SKM-1 (cell line): ENCODE data around the gene TMEM81.

Source experiments
- DNase-seq: peaks from one replicate; lab custom pipeline; 2025; ENCODE audit not compliant: unreplicated experiment; lab: John Stamatoyannopoulos, UW

TMEM81 gene

GRCh38 chr1:205077158-205077933 lies 6.9 kb downstream of the TMEM81 start:
- no peak for DNase-seq

- DNase-seq = no peak
Measured at GRCh38 chr1:205076245-205076761, 8.0 kb downstream of the TMEM81 start.

DNA sequence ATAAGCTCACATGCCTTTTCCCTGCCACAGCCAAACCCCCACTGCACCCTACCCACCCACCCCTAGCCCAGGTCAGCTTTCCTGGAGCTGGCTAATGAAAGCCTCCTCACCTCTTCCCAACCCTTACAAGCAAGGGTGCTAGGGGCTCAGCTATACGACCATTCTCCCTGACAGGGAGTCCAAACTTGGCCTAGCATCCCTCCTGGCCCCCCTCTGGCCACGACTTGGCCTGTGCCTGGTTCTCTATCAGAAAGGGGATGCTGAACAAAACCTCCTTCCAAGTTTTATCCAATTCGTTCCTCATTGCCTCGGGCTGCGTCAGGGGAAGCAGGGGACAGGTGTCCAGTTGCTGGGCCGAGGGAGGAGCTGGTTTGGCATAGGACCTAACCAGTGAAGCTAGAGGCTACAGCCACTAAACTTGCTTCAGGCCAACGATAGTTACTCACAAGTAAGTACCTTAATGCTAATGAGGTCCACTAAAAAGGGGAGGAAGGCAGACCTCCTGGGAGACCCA lies 8.6 kb downstream of the TMEM81 start:
- DNase-seq = no peak

- no peak for DNase-seq
Measured at GRCh38 chr1:205074513-205074912, 9.7 kb downstream of the TMEM81 start.

DNA sequence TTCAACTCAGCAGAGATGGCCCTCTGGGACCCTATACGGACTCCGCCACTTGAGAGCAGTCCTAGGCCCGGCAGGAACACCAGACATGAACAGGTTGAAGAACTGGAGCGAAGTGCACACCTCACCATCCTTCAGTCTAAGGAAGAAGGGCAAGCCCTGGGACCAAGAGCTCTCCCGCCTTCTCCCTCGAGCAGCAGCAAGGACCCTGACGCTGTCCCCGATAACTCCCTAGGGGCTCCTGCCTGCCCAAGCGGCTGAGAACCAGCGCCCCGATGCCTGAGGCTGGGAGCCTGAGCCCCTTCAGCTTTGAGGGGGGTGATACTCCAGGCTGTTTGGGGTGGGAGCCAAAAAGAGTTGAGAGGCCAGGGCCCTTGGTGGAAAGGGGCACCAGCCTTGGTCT lies 10.2 kb downstream of the TMEM81 start:
- DNase-seq = no peak

- DNase-seq = no peak
Measured at GRCh38 chr1:205073511-205073910, 10.7 kb downstream of the TMEM81 start.

GRCh38 chr1:205072881-205073280 lies 11.4 kb downstream of the TMEM81 start:
- DNase-seq = no peak

GRCh38 chr1:205072286-205072685 lies 12.0 kb downstream of the TMEM81 start:
- DNase-seq = no peak

DNA sequence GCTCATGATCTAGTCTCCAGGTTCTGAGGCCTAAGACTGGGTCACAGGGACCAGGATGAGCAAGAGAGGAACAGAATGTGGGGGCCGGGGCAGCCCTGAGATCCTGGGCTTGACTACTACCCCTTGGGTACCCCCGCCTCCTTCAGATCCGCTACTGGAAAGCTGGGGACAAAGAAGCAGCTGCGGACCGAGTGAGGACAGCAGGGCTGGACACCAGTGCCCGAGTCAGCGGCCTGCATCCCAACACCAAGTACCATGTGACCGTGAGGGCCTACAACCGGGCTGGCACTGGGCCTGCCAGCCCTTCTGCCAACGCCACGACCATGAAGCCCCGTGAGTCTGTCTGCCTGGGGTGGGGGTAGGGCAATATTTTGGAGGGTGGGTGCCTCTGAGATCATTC lies 12.5 kb downstream of the TMEM81 start:
- no peak for DNase-seq

GRCh38 chr1:205071028-205071409 lies 13.2 kb downstream of the TMEM81 start:
- DNase-seq = no peak

DNA sequence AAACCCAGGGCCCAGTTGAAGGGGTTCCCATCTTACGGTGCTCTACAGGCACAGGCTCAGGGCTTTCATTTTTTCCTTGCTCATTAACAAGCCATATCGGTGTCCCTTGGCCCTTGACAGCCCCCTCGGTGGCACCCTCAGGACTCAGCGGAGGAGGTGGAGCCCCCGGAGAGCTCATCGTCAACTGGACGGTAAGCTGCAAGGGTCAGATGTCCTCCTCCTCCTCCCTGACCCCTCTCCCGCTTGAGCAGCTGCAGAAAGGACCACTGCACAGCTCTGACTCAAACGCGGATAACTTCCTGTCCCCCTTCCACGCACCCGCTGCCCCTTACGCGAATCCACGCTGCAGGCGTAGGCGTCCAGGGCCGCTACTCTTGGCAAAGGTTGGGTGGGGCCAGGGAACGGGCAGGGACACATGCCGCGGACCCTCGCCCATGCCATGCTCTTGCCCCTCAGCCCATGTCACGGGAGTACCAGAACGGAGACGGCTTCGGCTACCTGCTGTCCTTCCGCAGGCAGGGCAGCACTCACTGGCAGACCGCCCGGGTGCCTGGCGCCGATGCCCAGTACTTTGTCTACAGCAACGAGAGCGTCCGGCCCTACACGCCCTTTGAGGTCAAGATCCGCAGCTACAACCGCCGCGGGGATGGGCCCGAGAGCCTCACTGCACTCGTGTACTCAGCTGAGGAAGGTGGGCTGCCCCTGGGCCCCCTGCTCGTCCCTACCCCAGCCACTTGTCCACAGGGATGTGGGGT lies 14.7 kb downstream of the TMEM81 start:
- DNase-seq = no peak

GRCh38 chr1:205068457-205069040 lies 15.7 kb downstream of the TMEM81 start:
- no peak for DNase-seq

GRCh38 chr1:205068001-205068400 lies 16.3 kb downstream of the TMEM81 start:
- DNase-seq = no peak

DNA sequence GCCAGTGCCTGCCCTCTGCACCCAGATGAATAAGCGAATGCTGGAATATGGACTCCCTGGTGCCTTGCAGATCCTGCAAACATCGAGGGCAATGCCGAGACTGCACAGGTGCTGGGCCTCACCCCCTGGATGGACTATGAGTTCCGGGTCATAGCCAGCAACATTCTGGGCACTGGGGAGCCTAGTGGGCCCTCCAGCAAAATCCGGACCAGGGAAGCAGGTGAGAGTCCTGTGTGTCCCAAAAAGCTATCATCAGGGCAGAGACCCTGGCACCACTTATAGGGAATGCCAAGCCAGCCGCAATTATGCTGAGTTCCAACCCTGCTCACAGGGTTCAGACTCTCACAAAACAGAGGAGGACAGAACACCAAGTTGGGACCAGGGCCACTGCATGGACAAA lies 17.2 kb downstream of the TMEM81 start:
- DNase-seq = no peak

DNA sequence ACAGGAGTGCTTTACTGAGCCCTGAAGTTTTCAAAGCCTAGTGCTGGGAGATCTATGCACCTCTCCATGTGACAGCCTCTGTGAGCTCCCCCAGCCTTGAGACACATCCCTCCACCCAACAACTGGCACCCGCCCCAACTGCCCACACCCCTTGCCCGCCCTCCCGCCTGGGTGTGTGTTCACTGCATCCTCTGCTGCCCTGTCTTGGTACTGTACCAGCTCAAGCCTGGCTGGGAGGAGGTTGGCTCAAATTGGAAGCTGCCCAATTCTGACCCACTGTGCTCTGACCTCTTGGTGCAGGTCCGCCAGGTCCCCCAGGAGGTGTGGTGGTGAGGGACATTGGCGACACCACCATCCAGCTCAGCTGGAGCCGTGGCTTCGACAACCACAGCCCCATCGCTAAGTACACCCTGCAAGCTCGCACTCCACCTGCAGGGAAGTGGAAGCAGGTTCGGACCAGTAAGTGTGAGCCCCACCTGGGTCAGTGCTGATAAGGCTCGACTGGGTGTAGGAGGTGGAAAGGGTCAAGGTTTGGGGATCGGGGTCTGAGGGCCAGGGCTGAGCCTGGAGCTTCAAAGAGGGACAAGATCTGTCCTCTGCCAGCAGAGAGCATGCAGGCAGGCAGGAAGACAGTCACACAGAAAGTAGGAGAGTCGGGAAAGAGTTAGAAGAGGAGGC lies 18.0 kb downstream of the TMEM81 start:
- DNase-seq = no peak

GRCh38 chr1:205065666-205066065 lies 18.6 kb downstream of the TMEM81 start:
- DNase-seq = no peak

- no peak for DNase-seq
Measured at GRCh38 chr1:205064741-205065316, 19.4 kb downstream of the TMEM81 start.

DNA sequence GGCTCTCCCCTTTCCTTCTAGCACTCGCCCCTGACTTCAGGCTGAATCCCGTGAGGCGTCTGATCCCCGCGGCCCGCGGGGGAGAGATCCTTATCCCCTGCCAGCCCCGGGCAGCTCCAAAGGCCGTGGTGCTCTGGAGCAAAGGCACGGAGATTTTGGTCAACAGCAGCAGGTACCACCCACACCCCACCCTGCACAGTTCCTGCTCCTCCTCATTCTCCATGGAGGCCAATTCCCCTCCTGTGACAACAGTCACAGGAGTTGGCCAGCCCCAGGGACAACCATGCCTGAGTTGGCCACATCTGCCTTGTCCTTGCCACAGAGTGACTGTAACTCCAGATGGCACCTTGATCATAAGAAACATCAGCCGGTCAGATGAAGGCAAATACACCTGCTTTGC lies 20.0 kb downstream of the TMEM81 start:
- no peak for DNase-seq

- no peak for DNase-seq
Measured at GRCh38 chr1:205062895-205063294, 21.4 kb downstream of the TMEM81 start.

- DNase-seq = no peak
Measured at GRCh38 chr1:205062319-205062718, 21.9 kb downstream of the TMEM81 start.

- peak; percentile 71 for DNase-seq
Measured at GRCh38 chr1:205061665-205062069, 22.6 kb downstream of the TMEM81 start.
